ENCODE data around the gene WNT6.

Gene WNT6

GRCh38 chr2:218856896-218857243 lies 2.7 kb upstream of the WNT6 start:
- no peak overlapping the region for H3K27ac ChIP-seq (ENCODE audit: low read depth in 2 of 2, low read length in 2 of 2)
- H3K9ac ChIP-seq (ENCODE audit: low read depth in 1 of 2, low read length in 2 of 2), result no peak overlapping the region
- H3K9me3 ChIP-seq (ENCODE audit: control insufficient read depth in 2 of 2, low read length in 2 of 2), result no peaks in the 10 kb centered on the region
- H3K27me3 ChIP-seq (ENCODE audit: control insufficient read depth in 2 of 2, insufficient read depth in 2 of 2, low read length in 2 of 2), result peaks cover 59 to 71% of the 10 kb centered on the region in 2 donors
- no peak overlapping the region for H3K4me3 ChIP-seq (ENCODE audit: low read length in 2 of 2)
- peaks cover 2 to 4% of the 10 kb centered on the region in 2 donors for H3K4me1 ChIP-seq (ENCODE audit: control insufficient read depth in 2 of 2, insufficient read depth in 2 of 2, low read length in 2 of 2)
- H3K36me3 ChIP-seq (ENCODE audit: control insufficient read depth in 2 of 2, insufficient read depth in 2 of 2, low read length in 2 of 2), result no peaks in the 10 kb centered on the region

GRCh38 chr2:218857371-218858137 lies 2.1 kb upstream of the WNT6 start:
- Histone ChIP-seq H3K27ac (ENCODE audit: low read depth in 2 of 2, low read length in 2 of 2) (no peak overlapping the region), H3K9me3 (ENCODE audit: control insufficient read depth in 2 of 2, low read length in 2 of 2) (no peaks in the 10 kb centered on the region), H3K4me3 (ENCODE audit: low read length in 2 of 2) (no peak overlapping the region), H3K36me3 (ENCODE audit: control insufficient read depth in 2 of 2, insufficient read depth in 2 of 2, low read length in 2 of 2) (no peaks in the 10 kb centered on the region), H3K4me1 (ENCODE audit: control insufficient read depth in 2 of 2, insufficient read depth in 2 of 2, low read length in 2 of 2) (peaks cover 2 to 4% of the 10 kb centered on the region in 2 donors), H3K27me3 (ENCODE audit: control insufficient read depth in 2 of 2, insufficient read depth in 2 of 2, low read length in 2 of 2) (peaks cover 59 to 73% of the 10 kb centered on the region in 2 donors), H3K9ac (ENCODE audit: low read depth in 1 of 2, low read length in 2 of 2) (no peak overlapping the region)

- peaks cover 2 to 4% of the 10 kb centered on the region in 2 donors for H3K4me1 ChIP-seq (ENCODE audit: control insufficient read depth in 2 of 2, insufficient read depth in 2 of 2, low read length in 2 of 2)
- no peaks in the 10 kb centered on the region for H3K36me3 ChIP-seq (ENCODE audit: control insufficient read depth in 2 of 2, insufficient read depth in 2 of 2, low read length in 2 of 2)
- no peaks in the 10 kb centered on the region for H3K9me3 ChIP-seq (ENCODE audit: control insufficient read depth in 2 of 2, low read length in 2 of 2)
- H3K4me3 ChIP-seq (ENCODE audit: low read length in 2 of 2), result no peak overlapping the region
- H3K9ac ChIP-seq (ENCODE audit: low read depth in 1 of 2, low read length in 2 of 2), result no peak overlapping the region
- no peak overlapping the region for H3K27ac ChIP-seq (ENCODE audit: low read depth in 2 of 2, low read length in 2 of 2)
- peaks cover 60 to 76% of the 10 kb centered on the region in 2 donors for H3K27me3 ChIP-seq (ENCODE audit: control insufficient read depth in 2 of 2, insufficient read depth in 2 of 2, low read length in 2 of 2)
Observed at GRCh38 chr2:218858138-218858445, 1.5 kb upstream of the WNT6 start.

GRCh38 chr2:218858671-218859555 lies 692 bp upstream of the WNT6 start:
- Histone ChIP-seq H3K9me3 (ENCODE audit: control insufficient read depth in 2 of 2, low read length in 2 of 2) (no peaks in the 10 kb centered on the region), H3K4me1 (ENCODE audit: control insufficient read depth in 2 of 2, insufficient read depth in 2 of 2, low read length in 2 of 2) (peaks cover 2 to 4% of the 10 kb centered on the region in 2 donors), H3K4me3 (ENCODE audit: low read length in 2 of 2) (no peak overlapping the region), H3K9ac (ENCODE audit: low read depth in 1 of 2, low read length in 2 of 2) (no peak overlapping the region), H3K27me3 (ENCODE audit: control insufficient read depth in 2 of 2, insufficient read depth in 2 of 2, low read length in 2 of 2) (peaks cover 52 to 72% of the 10 kb centered on the region in 2 donors), H3K36me3 (ENCODE audit: control insufficient read depth in 2 of 2, insufficient read depth in 2 of 2, low read length in 2 of 2) (no peaks in the 10 kb centered on the region), H3K27ac (ENCODE audit: low read depth in 2 of 2, low read length in 2 of 2) (no peak overlapping the region)

DNA sequence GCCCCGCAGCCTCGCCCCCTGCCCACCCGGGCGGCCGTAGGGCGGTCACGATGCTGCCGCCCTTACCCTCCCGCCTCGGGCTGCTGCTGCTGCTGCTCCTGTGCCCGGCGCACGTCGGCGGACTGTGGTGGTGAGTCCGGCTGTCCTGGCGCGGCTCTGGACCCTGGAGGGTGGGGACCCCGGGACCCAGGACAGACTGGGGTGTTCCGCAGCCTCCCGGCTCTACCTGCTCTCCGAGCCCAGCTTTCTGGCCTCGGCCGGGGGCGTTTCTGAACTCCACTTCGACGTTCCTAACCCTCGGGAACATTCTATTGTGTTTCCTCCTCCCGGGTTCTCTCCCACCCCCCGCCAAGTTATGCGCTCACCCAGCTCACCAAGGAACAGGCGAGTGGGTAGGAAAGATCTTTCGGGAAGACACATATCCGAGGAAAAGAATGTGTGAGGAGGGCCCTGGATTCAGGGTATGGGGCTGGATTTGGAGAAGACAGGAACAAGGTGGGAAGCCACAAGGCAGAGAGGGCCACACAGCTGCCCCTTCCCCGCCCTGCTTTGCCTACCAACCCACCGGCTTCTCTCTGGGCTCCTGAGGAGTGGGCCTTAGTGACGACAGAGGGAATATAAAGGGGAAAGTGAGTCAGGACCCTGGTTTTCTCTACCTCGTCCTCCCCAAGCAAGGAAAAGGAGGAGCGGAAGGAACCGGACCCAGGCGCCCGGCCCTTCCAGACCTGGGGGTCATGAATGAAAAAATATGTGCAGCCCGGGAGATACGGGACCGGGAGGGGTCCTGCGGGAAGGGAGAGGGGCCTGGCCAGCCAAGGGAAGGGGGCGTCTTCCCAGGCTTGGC lies 605 bp downstream of the WNT6 start:
- H3K27me3 ChIP-seq (ENCODE audit: control insufficient read depth in 2 of 2, insufficient read depth in 2 of 2, low read length in 2 of 2), result peaks cover 48 to 69% of the 10 kb centered on the region in 2 donors
- H3K9me3 ChIP-seq (ENCODE audit: control insufficient read depth in 2 of 2, low read length in 2 of 2), result no peaks in the 10 kb centered on the region
- peak overlapping the region in 1 of 2 donors; percentile 30 for H3K4me3 ChIP-seq (ENCODE audit: low read length in 2 of 2)
- H3K4me1 ChIP-seq (ENCODE audit: control insufficient read depth in 2 of 2, insufficient read depth in 2 of 2, low read length in 2 of 2), result peaks cover 2 to 4% of the 10 kb centered on the region in 2 donors
- H3K36me3 ChIP-seq (ENCODE audit: control insufficient read depth in 2 of 2, insufficient read depth in 2 of 2, low read length in 2 of 2), result no peaks in the 10 kb centered on the region
- no peak overlapping the region for H3K9ac ChIP-seq (ENCODE audit: low read depth in 1 of 2, low read length in 2 of 2)
- no peak overlapping the region for H3K27ac ChIP-seq (ENCODE audit: low read depth in 2 of 2, low read length in 2 of 2)

GRCh38 chr2:218860950-218861381 lies 1.4 kb downstream of the WNT6 start:
- H3K4me3 ChIP-seq (ENCODE audit: low read length in 2 of 2), result no peak overlapping the region
- peaks cover 45 to 62% of the 10 kb centered on the region in 2 donors for H3K27me3 ChIP-seq (ENCODE audit: control insufficient read depth in 2 of 2, insufficient read depth in 2 of 2, low read length in 2 of 2)
- H3K9ac ChIP-seq (ENCODE audit: low read depth in 1 of 2, low read length in 2 of 2), result no peak overlapping the region
- no peak overlapping the region for H3K27ac ChIP-seq (ENCODE audit: low read depth in 2 of 2, low read length in 2 of 2)
- no peaks in the 10 kb centered on the region for H3K9me3 ChIP-seq (ENCODE audit: control insufficient read depth in 2 of 2, low read length in 2 of 2)
- H3K36me3 ChIP-seq (ENCODE audit: control insufficient read depth in 2 of 2, insufficient read depth in 2 of 2, low read length in 2 of 2), result no peaks in the 10 kb centered on the region
- peaks cover 2 to 4% of the 10 kb centered on the region in 2 donors for H3K4me1 ChIP-seq (ENCODE audit: control insufficient read depth in 2 of 2, insufficient read depth in 2 of 2, low read length in 2 of 2)

GRCh38 chr2:218861645-218862318 lies 2.2 kb downstream of the WNT6 start:
- Histone ChIP-seq H3K4me1 (ENCODE audit: control insufficient read depth in 2 of 2, insufficient read depth in 2 of 2, low read length in 2 of 2) (peaks cover 2 to 4% of the 10 kb centered on the region in 2 donors), H3K36me3 (ENCODE audit: control insufficient read depth in 2 of 2, insufficient read depth in 2 of 2, low read length in 2 of 2) (no peaks in the 10 kb centered on the region), H3K9ac (ENCODE audit: low read depth in 1 of 2, low read length in 2 of 2) (no peak overlapping the region), H3K9me3 (ENCODE audit: control insufficient read depth in 2 of 2, low read length in 2 of 2) (no peaks in the 10 kb centered on the region), H3K27me3 (ENCODE audit: control insufficient read depth in 2 of 2, insufficient read depth in 2 of 2, low read length in 2 of 2) (peaks cover 44 to 56% of the 10 kb centered on the region in 2 donors), H3K4me3 (ENCODE audit: low read length in 2 of 2) (no peak overlapping the region), H3K27ac (ENCODE audit: low read depth in 2 of 2, low read length in 2 of 2) (no peak overlapping the region)

DNA sequence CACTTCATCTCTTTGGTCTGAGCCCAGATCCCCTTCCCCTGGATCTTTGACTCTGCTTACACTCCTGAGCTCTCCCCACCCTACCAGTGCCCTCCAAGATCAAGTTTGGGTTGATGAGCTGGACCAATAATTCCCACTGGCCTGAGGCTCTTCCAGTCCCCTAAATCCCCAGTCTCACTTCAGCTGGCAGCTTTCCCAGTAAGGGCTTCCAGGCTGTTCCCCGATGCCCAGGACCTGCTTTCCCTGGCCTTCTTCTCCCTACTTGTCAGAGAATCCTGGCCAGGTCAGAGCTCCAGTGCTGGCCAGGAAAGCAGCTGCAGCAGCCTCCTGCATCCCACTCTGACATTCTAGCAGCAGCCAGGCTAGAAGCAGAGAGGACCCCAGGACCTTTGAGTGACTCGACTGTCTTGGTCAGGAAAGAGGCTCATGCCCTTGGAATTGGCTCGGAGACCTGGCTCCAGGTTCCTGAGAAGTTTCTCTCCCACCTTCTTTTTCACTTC lies 3.5 kb downstream of the WNT6 start:
- no peak overlapping the region for H3K4me3 ChIP-seq (ENCODE audit: low read length in 2 of 2)
- H3K4me1 ChIP-seq (ENCODE audit: control insufficient read depth in 2 of 2, insufficient read depth in 2 of 2, low read length in 2 of 2), result peaks cover 2 to 4% of the 10 kb centered on the region in 2 donors
- no peaks in the 10 kb centered on the region for H3K9me3 ChIP-seq (ENCODE audit: control insufficient read depth in 2 of 2, low read length in 2 of 2)
- no peak overlapping the region for H3K27ac ChIP-seq (ENCODE audit: low read depth in 2 of 2, low read length in 2 of 2)
- H3K36me3 ChIP-seq (ENCODE audit: control insufficient read depth in 2 of 2, insufficient read depth in 2 of 2, low read length in 2 of 2), result no peaks in the 10 kb centered on the region
- no peak overlapping the region for H3K9ac ChIP-seq (ENCODE audit: low read depth in 1 of 2, low read length in 2 of 2)
- peaks cover 39 to 48% of the 10 kb centered on the region in 2 donors for H3K27me3 ChIP-seq (ENCODE audit: control insufficient read depth in 2 of 2, insufficient read depth in 2 of 2, low read length in 2 of 2)

DNA sequence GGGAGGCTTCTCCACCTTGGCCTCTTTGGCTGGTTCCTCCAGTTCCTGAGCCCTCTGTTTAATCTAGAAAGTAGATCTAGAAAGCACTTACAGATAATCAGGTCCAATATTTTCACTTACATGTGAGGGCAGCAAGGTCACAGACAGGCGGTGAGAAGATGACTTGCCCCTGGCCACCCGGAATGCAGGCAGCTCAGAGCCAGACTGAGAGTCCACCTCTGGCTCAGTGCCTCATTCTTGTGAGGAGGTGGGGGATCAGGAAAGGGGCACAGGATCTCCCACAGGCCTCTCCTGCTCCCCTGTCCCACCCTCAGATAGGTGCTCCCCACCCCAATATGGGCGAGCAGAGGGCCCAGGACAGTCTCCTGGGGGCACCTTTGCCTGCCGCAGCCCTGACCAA lies 5.8 kb downstream of the WNT6 start:
- H3K27ac ChIP-seq (ENCODE audit: low read depth in 2 of 2, low read length in 2 of 2), result no peak overlapping the region
- H3K4me1 ChIP-seq (ENCODE audit: control insufficient read depth in 2 of 2, insufficient read depth in 2 of 2, low read length in 2 of 2), result peaks cover 0 to 3% of the 10 kb centered on the region in 2 donors
- H3K36me3 ChIP-seq (ENCODE audit: control insufficient read depth in 2 of 2, insufficient read depth in 2 of 2, low read length in 2 of 2), result no peaks in the 10 kb centered on the region
- H3K9ac ChIP-seq (ENCODE audit: low read depth in 1 of 2, low read length in 2 of 2), result no peak overlapping the region
- no peak overlapping the region for H3K4me3 ChIP-seq (ENCODE audit: low read length in 2 of 2)
- peaks cover 27 to 51% of the 10 kb centered on the region in 2 donors for H3K27me3 ChIP-seq (ENCODE audit: control insufficient read depth in 2 of 2, insufficient read depth in 2 of 2, low read length in 2 of 2)
- no peaks in the 10 kb centered on the region for H3K9me3 ChIP-seq (ENCODE audit: control insufficient read depth in 2 of 2, low read length in 2 of 2)
